Uterus (tissue), 4 donors: ENCODE measurements around the gene ZNF831. TPM values are rescaled to one million over a fixed set of nuclear protein-coding genes. Genes with fewer than 3 reads are reported as not detected.

Source experiments
- DNase-seq, 2 donors: peaks; one replicate each; pipeline ENCODE4 v3.0.0-alpha.2; 2019 to 2020
- H3K27ac ChIP-seq, 2 donors: fragments of 200-600 bp; sonication (generic); 1 replicate in 1 of 2; 2 replicates in 1 of 2; pipeline ENCODE4 v1.5.1; 2016 to 2018
- H3K27me3 ChIP-seq, 2 donors: fragments of 200-600 bp; sonication (generic); one replicate each; pipeline ENCODE4 v1.5.1; 2018 to 2019; ENCODE audit warnings: control low read depth in 1 of 2
- H3K36me3 ChIP-seq, 2 donors: fragments of 200-600 bp; sonication (generic); one replicate each; pipeline ENCODE4 v1.5.1; 2019; ENCODE audit warnings: control low read depth in 1 of 2
- H3K4me1 ChIP-seq, 2 donors: fragments of 200-600 bp; sonication (generic); one replicate each; pipeline ENCODE4 v1.5.1; 2018 to 2019; ENCODE audit warnings: control low read depth in 1 of 2
- H3K4me3 ChIP-seq, 2 donors: fragments of 200-600 bp; sonication (generic); 1 replicate in 1 of 2; 2 replicates in 1 of 2; pipeline ENCODE4 v1.5.1; 2018 to 2019; ENCODE audit warnings: mild to moderate bottlenecking in 1 of 2
- H3K9me3 ChIP-seq, 2 donors: fragments of 200-600 bp; sonication (generic); one replicate each; pipeline ENCODE4 v1.5.1; 2019; ENCODE audit warnings: control low read depth in 1 of 2
- CTCF ChIP-seq, 4 experiments: fragments of 200-600 bp in 2 of 4; fragments of 450-650 bp in 2 of 4; sonication (generic) in 2 of 4; IDR thresholded peaks; one replicate each; pipeline ENCODE4 v1.5.1; 2016 to 2019; ENCODE audit warnings: antibody characterized with exemption in 4 of 4, mild to moderate bottlenecking in 2 of 4, moderate library complexity in 1 of 4
- POLR2A ChIP-seq, 2 donors: fragments of 450-650 bp; IDR thresholded peaks; one replicate each; pipeline ENCODE4 v1.6.1; 2016; ENCODE audit warnings: antibody characterized with exemption in 2 of 2, mild to moderate bottlenecking in 1 of 2, moderate library complexity in 1 of 2
- intact Hi-C: fragments of 100-400 bp; cut with DNase I; formaldehyde crosslinking; loops from one replicate; pipeline ENCODE4 v1.15.1; 2023; ENCODE audit warnings: low total_unique reads
- total RNA-seq, 4 donors: library from RNA; depleted of rRNA in 3 of 4; stranded (reverse); fragments of >200 nt in 3 of 4; gene quantifications; one replicate each; pipeline versions ENCODE4 v1.1.0 to v1.2.4, GENCODE V29; 2014 to 2023
- donor health status: DM: yes; HTN: yes; CAD: no.

The ZNF831 gene
- total RNA-seq, 4 donors from 2014 or later: 0.21 to 3.1 (median 0.43) TPM

DNA sequence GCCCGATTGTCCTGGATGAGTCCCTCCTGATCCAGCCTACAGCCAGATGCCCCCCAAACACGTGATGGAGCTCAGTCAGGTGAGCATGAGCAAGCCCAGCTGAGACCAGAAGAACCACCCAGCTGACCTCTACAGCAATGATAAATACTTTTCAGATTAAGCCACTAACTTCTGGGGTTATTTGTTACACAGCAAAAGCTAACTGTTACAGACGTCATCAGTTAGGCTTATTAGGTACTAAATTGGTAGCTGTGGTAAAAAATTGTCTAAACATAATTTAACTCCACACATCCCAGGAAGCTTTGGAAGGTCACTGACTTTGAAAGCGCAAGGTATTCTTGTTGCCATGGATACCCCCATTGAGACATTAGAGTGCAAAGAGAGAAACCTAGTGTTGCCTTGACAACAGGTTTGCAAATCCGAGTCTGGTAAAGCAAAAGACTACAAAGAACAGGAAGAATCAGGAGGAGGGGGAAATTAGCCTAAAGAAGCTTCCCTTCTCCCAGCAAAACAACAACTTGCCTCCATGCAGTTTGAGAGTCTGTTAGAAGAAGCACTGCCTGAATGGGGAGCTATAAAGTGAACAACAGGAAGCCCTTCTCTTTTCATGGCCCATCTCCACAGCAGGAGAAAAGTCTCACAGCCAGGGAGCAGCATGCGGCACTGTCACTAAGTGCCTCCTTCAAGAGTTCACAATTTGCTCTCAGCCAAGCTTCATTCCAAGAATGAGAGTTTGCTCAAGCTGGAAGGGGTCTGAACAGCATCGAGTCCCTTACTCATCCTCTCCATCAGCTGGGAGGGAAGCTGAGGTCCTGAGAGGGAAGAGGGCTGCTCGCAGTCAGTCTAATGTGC is 41.7 kb upstream of the ZNF831 start:
- Histone ChIP-seq H3K36me3 (no peaks in the 10 kb centered on the region), H3K4me3 (no peak overlapping the region), H3K27ac (no peak overlapping the region), H3K9me3 (no peaks in the 10 kb centered on the region), H3K4me1 (no peaks in the 10 kb centered on the region), H3K27me3 (no peaks in the 10 kb centered on the region)
- intact Hi-C loops: no loop called here
- no peak for DNase-seq
- TF ChIP-seq POLR2A (IDR thresholded peaks at IDR 0.05): no peak
- no peak for TF ChIP-seq CTCF (IDR thresholded peaks at IDR 0.05)

DNA sequence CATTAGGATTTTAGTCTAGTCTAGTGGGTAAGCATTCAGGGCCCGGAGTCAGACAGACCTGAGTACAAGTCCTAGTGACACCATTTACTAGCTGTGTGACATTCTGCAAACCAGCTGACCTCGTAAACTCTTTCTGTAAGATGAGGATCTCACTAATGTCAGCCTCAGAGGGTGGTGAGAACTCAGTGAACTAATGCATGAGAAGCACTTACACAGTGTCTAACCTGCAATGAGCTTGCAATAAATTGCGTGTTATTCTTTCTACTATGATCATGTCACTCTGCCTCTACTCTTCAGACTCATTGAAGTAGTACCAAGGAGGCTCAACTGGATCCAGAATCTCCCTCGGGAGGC is 41.1 kb upstream of the ZNF831 start:
- intact Hi-C loops: no loop called here
- H3K9me3 ChIP-seq: no peaks in the 10 kb centered on the region
- H3K27ac ChIP-seq: no peak overlapping the region
- no peak overlapping the region for H3K4me3 ChIP-seq
- H3K27me3 ChIP-seq: no peaks in the 10 kb centered on the region
- H3K4me1 ChIP-seq: no peaks in the 10 kb centered on the region
- no peak for DNase-seq
- no peaks in the 10 kb centered on the region for H3K36me3 ChIP-seq
- TF ChIP-seq CTCF (IDR thresholded peaks at IDR 0.05) (no peak), POLR2A (IDR thresholded peaks at IDR 0.05) (no peak)

GRCh38 chr20:59123011-59123677 is 40.5 kb upstream of the ZNF831 start:
- no peak overlapping the region for H3K4me3 ChIP-seq
- DNase-seq: no peak
- intact Hi-C loops: no loop called here
- H3K36me3 ChIP-seq: no peaks in the 10 kb centered on the region
- H3K9me3 ChIP-seq: no peaks in the 10 kb centered on the region
- H3K27ac ChIP-seq: no peak overlapping the region
- no peaks in the 10 kb centered on the region for H3K4me1 ChIP-seq
- no peaks in the 10 kb centered on the region for H3K27me3 ChIP-seq
- TF ChIP-seq CTCF (IDR thresholded peaks at IDR 0.05): no peak
- no peak for TF ChIP-seq POLR2A (IDR thresholded peaks at IDR 0.05)

DNA sequence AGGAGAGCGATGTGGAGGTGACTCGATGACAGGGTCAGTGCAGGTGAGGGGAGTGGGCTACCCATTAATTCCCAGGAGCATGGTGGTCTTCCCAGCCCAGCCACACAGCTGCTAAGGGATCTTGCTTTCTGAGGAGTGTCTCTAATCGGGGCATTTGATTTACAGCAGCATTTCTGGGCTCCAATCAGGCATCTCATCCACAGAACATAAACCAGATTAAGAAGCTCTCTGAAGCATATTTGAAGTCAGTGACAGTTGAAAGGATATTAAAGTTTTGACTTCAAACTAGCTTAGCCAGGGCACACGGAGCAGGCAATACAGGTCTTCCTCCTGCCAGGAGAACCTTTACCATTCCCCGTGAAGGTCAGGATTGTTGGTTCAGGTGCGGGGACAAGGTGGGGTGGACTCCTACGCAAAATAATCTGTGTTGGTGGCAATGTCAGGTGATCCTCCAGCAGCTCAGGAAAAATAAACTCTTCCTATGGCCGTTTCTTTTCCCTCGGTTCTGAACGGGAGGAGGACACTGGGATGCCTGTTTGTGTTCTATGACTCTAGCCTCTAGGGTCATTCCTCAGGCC is 39.9 kb upstream of the ZNF831 start:
- DNase-seq: no peak
- no peaks in the 10 kb centered on the region for H3K27me3 ChIP-seq
- TF ChIP-seq CTCF (IDR thresholded peaks at IDR 0.05): no peak
- TF ChIP-seq POLR2A (IDR thresholded peaks at IDR 0.05): no peak
- H3K4me1 ChIP-seq: no peaks in the 10 kb centered on the region
- H3K9me3 ChIP-seq: no peaks in the 10 kb centered on the region
- H3K4me3 ChIP-seq: no peak overlapping the region
- no peaks in the 10 kb centered on the region for H3K36me3 ChIP-seq
- H3K27ac ChIP-seq: no peak overlapping the region
- intact Hi-C loops: no loop called here
